H1 (cell line): ENCODE results near the gene CAST. TPM values are rescaled to one million over a fixed set of nuclear protein-coding genes. Genes with fewer than 3 reads are reported as not detected.

Experiments used
- CTCF ChIA-PET: fragments of 300-600 bp; sonication (Branson Sonifier 250); formaldehyde crosslinking; loops from one replicate; lab custom pipeline; 2021; ENCODE audit not compliant: partially characterized antibody; lab: Charles Lee
- POLR2A ChIA-PET: fragments of 300-600 bp; sonication (Branson Sonifier 250); formaldehyde crosslinking; loops from one replicate; lab custom pipeline; 2021; ENCODE audit warnings: inconsistent platforms; ENCODE audit not compliant: partially characterized antibody; lab: Charles Lee
- DNase-seq, 2 experiments: peaks; one replicate each; pipeline versions ENCODE4 v3.0.0 to v3.0.0-alpha.2; 2010 to 2022; ENCODE audit warnings: low spot score in 2 of 2, low read depth in 1 of 2, mixed read lengths in 1 of 2
- FAIRE-seq: peaks from 2 replicates; lab custom pipeline; 2011; peaks lifted over from hg19 to GRCh38; lab: Jason Lieb, UNC
- H2AFZ ChIP-seq: 2 replicates; pipeline ENCODE4 v1.8.1; 2012; ENCODE audit warnings: low read length, inconsistent platforms
- H2AK5ac ChIP-seq: 2 replicates; pipeline ENCODE4 v1.6.1; 2013; ENCODE audit warnings: low read depth, low read length
- H2BK120ac ChIP-seq: replicated peaks from 2 replicates; pipeline ENCODE3; 2013; ENCODE audit warnings: low read depth, low read length, inconsistent platforms
- H2BK12ac ChIP-seq: 2 replicates; pipeline ENCODE4 v1.6.1; 2013; ENCODE audit warnings: low read depth, low read length
- H2BK15ac ChIP-seq: 2 replicates; pipeline ENCODE4 v1.6.1; 2013; ENCODE audit warnings: low read length
- H2BK20ac ChIP-seq: 2 replicates; pipeline ENCODE4 v1.6.1; 2013; ENCODE audit warnings: low read length
- H2BK5ac ChIP-seq: 2 replicates; pipeline ENCODE4 v1.6.1; 2013; ENCODE audit warnings: low read depth, low read length
- H3K14ac ChIP-seq: 2 replicates; pipeline ENCODE4 v1.6.1; 2013; ENCODE audit warnings: inconsistent platforms; ENCODE audit not compliant: insufficient read length
- H3K18ac ChIP-seq: 2 replicates; pipeline ENCODE4 v1.6.1; 2013; ENCODE audit warnings: low read length; ENCODE audit errors: extremely low read depth
- H3K23ac ChIP-seq: 2 replicates; pipeline ENCODE4 v1.6.1; 2013; ENCODE audit warnings: inconsistent platforms; ENCODE audit not compliant: insufficient read length
- H3K23me2 ChIP-seq: 2 replicates; pipeline ENCODE4 v1.6.1; 2013; ENCODE audit warnings: low read depth, low read length
- H3K27ac ChIP-seq: 2 replicates; pipeline ENCODE4 v1.6.1; 2011; ENCODE audit warnings: low read depth, low read length, inconsistent platforms
- H3K27me3 ChIP-seq, 4 experiments: replicated peaks in 1 of 4; 1 replicate in 1 of 4; 2 replicates in 3 of 4; pipeline versions ENCODE4 v1.6.1 to v1.8.1; 2011 to 2013; ENCODE audit warnings: low read length in 3 of 4, mild to moderate bottlenecking in 3 of 4, inconsistent platforms in 2 of 4, mixed read lengths in 2 of 4, moderate library complexity in 1 of 4; ENCODE audit not compliant: control insufficient read depth in 3 of 4, insufficient read depth in 3 of 4; ENCODE audit errors: extremely low read depth in 1 of 4
- H3K36me3 ChIP-seq, 4 experiments: 2 replicates each; pipeline versions ENCODE4 v1.6.1 to v1.8.1; 2011 to 2013; ENCODE audit warnings: mild to moderate bottlenecking in 4 of 4, low read length in 3 of 4, moderate library complexity in 2 of 4, control low read depth in 1 of 4, inconsistent platforms in 1 of 4; ENCODE audit not compliant: insufficient read depth in 4 of 4, control insufficient read depth in 2 of 4
- H3K4ac ChIP-seq: replicated peaks from 2 replicates; pipeline ENCODE3; 2013; ENCODE audit warnings: low read length, low read depth, mixed read lengths, inconsistent platforms; ENCODE audit not compliant: insufficient read length
- H3K4me1 ChIP-seq, 4 experiments: replicated peaks in 1 of 4; 1 replicate in 1 of 4; 2 replicates in 3 of 4; pipeline versions ENCODE4 v1.6.1 to v1.8.1; 2011 to 2013; ENCODE audit warnings: low read length in 3 of 4, inconsistent platforms in 2 of 4, mixed read lengths in 1 of 4; ENCODE audit not compliant: insufficient read depth in 4 of 4, control insufficient read depth in 3 of 4
- H3K4me2 ChIP-seq, 2 experiments: 2 replicates each; pipeline versions ENCODE4 v1.6.1 to v1.8.1; 2011 to 2013; ENCODE audit warnings: low read depth in 2 of 2, low read length in 2 of 2, control low read depth in 1 of 2, inconsistent platforms in 1 of 2, mild to moderate bottlenecking in 1 of 2; ENCODE audit not compliant: insufficient read depth in 1 of 2
- H3K4me3 ChIP-seq, 4 experiments: fragments of 200-600, 300-600 bp in 1 of 4; sonication (generic), shearing (Covaris generic), sonication (Bioruptor Twin) in 1 of 4; 2 replicates each; pipeline versions ENCODE4 v1.5.1 to v1.8.1; 2011 to 2016; ENCODE audit warnings: low read length in 4 of 4, low read depth in 3 of 4, control low read depth in 2 of 4, inconsistent platforms in 2 of 4, mild to moderate bottlenecking in 2 of 4, mixed read lengths in 1 of 4, moderate library complexity in 1 of 4; ENCODE audit not compliant: insufficient read depth in 2 of 4; ENCODE audit errors: extremely low read depth in 1 of 4
- H3K56ac ChIP-seq: replicated peaks from 2 replicates; pipeline ENCODE3; 2013; ENCODE audit warnings: low read depth, mild to moderate bottlenecking, mixed read lengths, low read length, inconsistent platforms; ENCODE audit not compliant: insufficient read length
- H3K79me1 ChIP-seq: 2 replicates; pipeline ENCODE4 v1.6.1; 2013; ENCODE audit warnings: low read depth, low read length, control low read depth
- H3K79me2 ChIP-seq, 2 experiments: 2 replicates each; pipeline versions ENCODE4 v1.6.1 to v1.8.1; 2012 to 2013; ENCODE audit warnings: low read length in 2 of 2, mild to moderate bottlenecking in 2 of 2, inconsistent platforms in 1 of 2; ENCODE audit not compliant: insufficient read depth in 2 of 2, control insufficient read depth in 1 of 2
- H3K9ac ChIP-seq, 4 experiments: replicated peaks in 1 of 4; 1 replicate in 1 of 4; 2 replicates in 3 of 4; pipeline versions ENCODE4 v1.6.1 to v1.8.1; 2011 to 2013; ENCODE audit warnings: low read depth in 3 of 4, low read length in 3 of 4, control low read depth in 2 of 4, mild to moderate bottlenecking in 2 of 4, moderate library complexity in 2 of 4, inconsistent platforms in 1 of 4; ENCODE audit errors: extremely low read depth in 1 of 4
- H3K9me3 ChIP-seq, 2 experiments: 2 replicates each; pipeline versions ENCODE4 v1.6.1 to v1.8.1; 2012 to 2013; ENCODE audit warnings: mild to moderate bottlenecking in 2 of 2, moderate library complexity in 2 of 2, control low read depth in 1 of 2, inconsistent platforms in 1 of 2, low read depth in 1 of 2, low read length in 1 of 2, mixed read lengths in 1 of 2; ENCODE audit not compliant: insufficient read depth in 2 of 2
- H4K20me1 ChIP-seq, 2 experiments: replicated peaks in 1 of 2; 2 replicates each; pipeline versions ENCODE3 to v1.8.1; 2011 to 2013; ENCODE audit warnings: inconsistent platforms in 2 of 2, low read length in 2 of 2, mild to moderate bottlenecking in 1 of 2; ENCODE audit not compliant: insufficient read depth in 2 of 2, control insufficient read depth in 1 of 2
- H4K5ac ChIP-seq: 2 replicates; pipeline ENCODE4 v1.6.1; 2013; ENCODE audit warnings: low read length, low read depth, mixed read lengths, inconsistent platforms; ENCODE audit not compliant: insufficient read length
- H4K8ac ChIP-seq: 2 replicates; pipeline ENCODE4 v1.8.0; 2013; ENCODE audit warnings: mild to moderate bottlenecking, moderate library complexity, low read length, inconsistent platforms; ENCODE audit not compliant: insufficient read depth; ENCODE audit errors: extremely low read depth
- H4K91ac ChIP-seq: replicated peaks from 2 replicates; pipeline ENCODE3; 2013; ENCODE audit warnings: low read length, mixed read lengths, inconsistent platforms; ENCODE audit not compliant: insufficient read length
- ATF3 ChIP-seq: IDR thresholded peaks from 2 replicates; pipeline ENCODE4 v1.6.1; 2011; ENCODE audit warnings: low read depth, mild to moderate bottlenecking, low read length; ENCODE audit not compliant: insufficient read depth
- WGBS, 2 experiments: shearing (Covaris generic) in 1 of 2; methylation state at CpG; one replicate each; pipeline versions ENCODE4 v1.1.6 to v1.1.7; 2013 to 2015; ENCODE audit warnings: low lambda C conversion rate in 2 of 2, mixed read lengths in 2 of 2, inconsistent platforms in 1 of 2, low coverage in 1 of 2, missing lambda C conversion rate in 1 of 2; ENCODE audit not compliant: insufficient replicate concordance in 2 of 2, insufficient coverage in 1 of 2, insufficient read length in 1 of 2; ENCODE audit errors: extremely low coverage in 1 of 2, missing lambda C conversion rate in 1 of 2; 5-methylcytosine and 5-hydroxymethylcytosine counted together
- polyA plus RNA-seq, 7 experiments: library from polyadenylated mRNA; depleted of rRNA in 3 of 7; stranded (reverse) in 5 of 7; unstranded in 2 of 7; fragments of >200 nt in 5 of 7; fragments of 200-250 nt in 2 of 7; gene quantifications; 1 replicate in 5 of 7; 2 replicates in 1 of 7; 4 replicates in 1 of 7; pipeline versions ENCODE4 v1.2.1 to v1.2.3, GENCODE V29; 2011 to 2013; ENCODE audit warnings: missing spikeins in 2 of 7, mixed read lengths in 2 of 7
- total RNA-seq: library from RNA; stranded (reverse); fragmentation: NEBNext Ultra II Directional; extraction: Animal tissue kit (Norgen Biotek cat#: 25700); gene quantifications from 2 replicates; pipeline ENCODE4 v1.2.1, GENCODE V29; 2021

Gene CAST
- total and polyA plus RNA-seq, 2 of the 8 experiments (the other 6 are each of a cell fraction or from before 2014, with no cell fraction given) = 9.0 to 48.2 TPM

GRCh38 chr5:96756985-96757384, 94.8 kb downstream of the CAST start:
- CTCF ChIA-PET = interaction anchor here (2.0 kb wide), 1 partner anchor 406 kb away, joined by 6 read pairs; no protein-coding TSS in a partner anchor
- H3K14ac ChIP-seq = no peak overlapping the region
- no peak for TF ChIP-seq ATF3
- no peak overlapping the region for H4K8ac ChIP-seq
- H3K4me1 ChIP-seq = no peaks in the 10 kb centered on the region
- no peak overlapping the region for H2BK15ac ChIP-seq
- H2BK5ac ChIP-seq = no peak overlapping the region
- WGBS, 2 experiments = 88% methylated on average over 3 of the region's 3 CpGs; no CpG with 5 or more reads in 1 of the 2 experiments
- H4K20me1 ChIP-seq = no peaks in the 10 kb centered on the region
- FAIRE-seq (no peak), DNase-seq (no peak)
- no peak overlapping the region for H3K9ac ChIP-seq
- no peak overlapping the region for H2AK5ac ChIP-seq
- H3K36me3 ChIP-seq = peaks cover 0 to 2% (median 0%) of the 10 kb centered on the region in 4 experiments; a peak in 2 of 8 replicates
- H2BK12ac ChIP-seq = no peak overlapping the region
- no peak overlapping the region for H3K4ac ChIP-seq
- H3K18ac ChIP-seq = no peak overlapping the region
- no peaks in the 10 kb centered on the region for H3K79me1 ChIP-seq
- no peak overlapping the region for H2AFZ ChIP-seq
- H3K23me2 ChIP-seq = no peaks in the 10 kb centered on the region
- POLR2A ChIA-PET = no interaction called here
- no peak overlapping the region for H2BK20ac ChIP-seq
- no peaks in the 10 kb centered on the region for H3K9me3 ChIP-seq
- H4K91ac ChIP-seq = no peak overlapping the region
- no peak overlapping the region for H3K4me2 ChIP-seq
- H4K5ac ChIP-seq = no peak overlapping the region
- H3K27me3 ChIP-seq = no peaks in the 10 kb centered on the region
- no peak overlapping the region for H3K4me3 ChIP-seq
- no peak overlapping the region for H3K23ac ChIP-seq
- no peak overlapping the region for H2BK120ac ChIP-seq
- no peaks in the 10 kb centered on the region for H3K79me2 ChIP-seq
- no peak overlapping the region for H3K27ac ChIP-seq
- H3K56ac ChIP-seq = no peak overlapping the region
